HEK293 (cell line): ENCODE results near the gene ZNF12.

ENCODE experiments used
- CTCF ChIA-PET: fragments of 350-600 bp; formaldehyde crosslinking; extraction: SDS; loops from one replicate; lab custom pipeline; 2021; ENCODE audit warnings: antibody characterized with exemption; lab: Yijun Ruan, JAX
- POLR2A ChIA-PET: fragments of 300-600 bp; formaldehyde crosslinking; extraction: SDS; loops from one replicate; lab custom pipeline; 2020; ENCODE audit warnings: antibody characterized with exemption, inconsistent platforms; lab: Yijun Ruan, JAX
- H3K27ac ChIP-seq: fragments of 200-500 bp; sonication (Bioruptor generic); 2 replicates; pipeline ENCODE4 v1.5.1; 2014; ENCODE audit warnings: low read depth, low read length, control low read depth, inconsistent platforms; ENCODE audit errors: extremely low read depth
- H3K36me3 ChIP-seq, 2 experiments: fragments of 200-500 bp in 1 of 2; sonication (Bioruptor generic) in 1 of 2; 1 replicate in 1 of 2; 2 replicates in 1 of 2; pipeline ENCODE4 v1.5.1; 2014 to 2017; ENCODE audit warnings: inconsistent platforms in 2 of 2, low read length in 2 of 2; ENCODE audit not compliant: control insufficient read depth in 2 of 2, insufficient read depth in 1 of 2
- H3K4me1 ChIP-seq: fragments of 200-500 bp; sonication (Bioruptor generic); 2 replicates; pipeline ENCODE4 v1.5.1; 2014; ENCODE audit warnings: mild to moderate bottlenecking, low read length, inconsistent platforms; ENCODE audit not compliant: control insufficient read depth, insufficient read depth
- H3K4me3 ChIP-seq: 2 replicates; pipeline ENCODE4 v1.5.1; 2011; ENCODE audit warnings: low read depth, mild to moderate bottlenecking, control low read depth, low read length, moderate library complexity
- H3K9me3 ChIP-seq: fragments of 200-500 bp; sonication (Bioruptor generic); 2 replicates; pipeline ENCODE4 v1.5.1; 2014; ENCODE audit warnings: low read depth, low read length, inconsistent platforms; ENCODE audit not compliant: control insufficient read depth, insufficient read depth
- GFI1B ChIP-seq: fragments of 450-650 bp; formaldehyde crosslinking; IDR thresholded peaks from 2 replicates; pipeline ENCODE4 v1.5.1; 2016; ENCODE audit warnings: missing biosample characterization, missing genetic modification characterization
- GLIS1 ChIP-seq: fragments of 450-650 bp; formaldehyde crosslinking; IDR thresholded peaks from 2 replicates; pipeline ENCODE4 v1.5.1; 2016; ENCODE audit warnings: missing biosample characterization, missing genetic modification characterization
- IKZF3 ChIP-seq: fragments of 450-650 bp; IDR thresholded peaks from 2 replicates; pipeline ENCODE4 v1.5.0; 2018; ENCODE audit warnings: missing biosample characterization, mild to moderate bottlenecking, missing genetic modification characterization, moderate library complexity
- SCRT1 ChIP-seq: fragments of 450-650 bp; formaldehyde crosslinking; IDR thresholded peaks from 2 replicates; pipeline ENCODE4 v1.5.1; 2016; ENCODE audit warnings: missing biosample characterization, missing genetic modification characterization, borderline replicate concordance
- ZBTB8A ChIP-seq: fragments of 450-650 bp; formaldehyde crosslinking; IDR thresholded peaks from 2 replicates; pipeline ENCODE4 v1.5.1; 2016; ENCODE audit warnings: missing biosample characterization, missing genetic modification characterization
- ZNF10 ChIP-seq: fragments of 450-650 bp; formaldehyde crosslinking; IDR thresholded peaks from 2 replicates; pipeline ENCODE4 v1.5.1; 2017; ENCODE audit warnings: missing biosample characterization, missing genetic modification characterization
- ZNF223 ChIP-seq: fragments of 450-650 bp; formaldehyde crosslinking; IDR thresholded peaks from 2 replicates; pipeline ENCODE4 v1.5.1; 2016; ENCODE audit warnings: missing biosample characterization, missing genetic modification characterization
- ZSCAN23 ChIP-seq: fragments of 450-650 bp; formaldehyde crosslinking; IDR thresholded peaks from 2 replicates; pipeline ENCODE4 v1.5.1; 2016; ENCODE audit warnings: missing biosample characterization, missing genetic modification characterization
- TF ChIP-seq, protein P1 (sequence below): fragments of 450-650 bp; formaldehyde crosslinking; IDR thresholded peaks from 2 replicates; pipeline ENCODE4 v1.5.1; 2017; ENCODE audit warnings: missing biosample characterization, missing genetic modification characterization
- TF ChIP-seq, protein P2 (sequence below): fragments of 450-650 bp; formaldehyde crosslinking; IDR thresholded peaks from 2 replicates; pipeline ENCODE4 v1.5.1; 2016; ENCODE audit warnings: missing biosample characterization, missing genetic modification characterization
- TF ChIP-seq, protein P3 (sequence below): fragments of 450-650 bp; formaldehyde crosslinking; IDR thresholded peaks from 2 replicates; pipeline ENCODE4 v1.5.1; 2016; ENCODE audit warnings: missing biosample characterization, missing genetic modification characterization
- TF ChIP-seq, protein P4 (sequence below): fragments of 450-650 bp; IDR thresholded peaks from 2 replicates; pipeline ENCODE4 v1.5.1; 2018; ENCODE audit warnings: missing biosample characterization, missing genetic modification characterization
- TF ChIP-seq, protein P5 (sequence below): fragments of 450-650 bp; formaldehyde crosslinking; IDR thresholded peaks from 2 replicates; pipeline ENCODE4 v1.5.1; 2016; ENCODE audit warnings: missing biosample characterization, missing genetic modification characterization
- TF ChIP-seq, protein P6 (sequence below): fragments of 450-650 bp; formaldehyde crosslinking; optimal IDR thresholded peaks from 2 replicates; pipeline ENCODE3; 2016; ENCODE audit warnings: missing biosample characterization, mild to moderate bottlenecking, missing genetic modification characterization

The ZNF12 gene

DNA sequence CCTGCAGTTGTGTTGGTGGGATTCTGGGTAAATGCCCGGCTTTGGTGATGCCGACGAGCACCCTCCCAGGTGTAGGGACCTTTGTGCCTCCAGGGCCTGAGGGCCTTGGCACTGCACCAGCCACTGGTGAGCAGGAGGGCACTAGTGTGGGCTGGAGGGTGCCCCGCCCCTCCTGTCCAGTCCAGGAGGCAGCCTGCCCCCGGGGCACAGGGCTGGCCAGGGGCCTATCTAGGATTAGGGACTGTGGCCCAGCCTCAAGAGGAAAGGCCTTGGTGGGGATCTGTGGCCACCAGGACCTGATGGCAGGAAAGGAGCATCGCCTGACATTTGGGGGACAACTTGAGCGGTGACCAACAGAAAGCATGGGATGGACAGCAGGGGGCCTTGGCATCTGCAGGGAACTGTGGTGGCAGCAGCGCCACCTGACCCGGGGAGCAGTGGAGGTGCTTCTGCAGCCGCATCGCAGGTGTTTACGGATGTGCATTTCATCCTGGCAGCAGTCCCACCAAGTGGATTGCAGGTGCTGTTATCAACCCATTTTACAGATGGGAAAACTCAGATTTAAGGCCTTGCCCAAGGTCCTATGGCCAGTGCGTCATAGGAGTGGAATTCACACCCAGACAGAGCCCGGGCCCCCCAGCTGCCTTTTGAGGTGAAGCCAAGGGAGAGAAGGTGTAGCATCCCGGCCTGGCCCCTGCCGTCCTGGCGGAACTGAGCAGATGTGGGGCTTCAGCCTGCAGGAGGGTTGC, 58.5 kb downstream of the ZNF12 start:
- CTCF ChIA-PET = no interaction called here
- Histone ChIP-seq H3K9me3 (no peaks in the 10 kb centered on the region), H3K27ac (no peak overlapping the region)
- TF ChIP-seq, protein P1, sequence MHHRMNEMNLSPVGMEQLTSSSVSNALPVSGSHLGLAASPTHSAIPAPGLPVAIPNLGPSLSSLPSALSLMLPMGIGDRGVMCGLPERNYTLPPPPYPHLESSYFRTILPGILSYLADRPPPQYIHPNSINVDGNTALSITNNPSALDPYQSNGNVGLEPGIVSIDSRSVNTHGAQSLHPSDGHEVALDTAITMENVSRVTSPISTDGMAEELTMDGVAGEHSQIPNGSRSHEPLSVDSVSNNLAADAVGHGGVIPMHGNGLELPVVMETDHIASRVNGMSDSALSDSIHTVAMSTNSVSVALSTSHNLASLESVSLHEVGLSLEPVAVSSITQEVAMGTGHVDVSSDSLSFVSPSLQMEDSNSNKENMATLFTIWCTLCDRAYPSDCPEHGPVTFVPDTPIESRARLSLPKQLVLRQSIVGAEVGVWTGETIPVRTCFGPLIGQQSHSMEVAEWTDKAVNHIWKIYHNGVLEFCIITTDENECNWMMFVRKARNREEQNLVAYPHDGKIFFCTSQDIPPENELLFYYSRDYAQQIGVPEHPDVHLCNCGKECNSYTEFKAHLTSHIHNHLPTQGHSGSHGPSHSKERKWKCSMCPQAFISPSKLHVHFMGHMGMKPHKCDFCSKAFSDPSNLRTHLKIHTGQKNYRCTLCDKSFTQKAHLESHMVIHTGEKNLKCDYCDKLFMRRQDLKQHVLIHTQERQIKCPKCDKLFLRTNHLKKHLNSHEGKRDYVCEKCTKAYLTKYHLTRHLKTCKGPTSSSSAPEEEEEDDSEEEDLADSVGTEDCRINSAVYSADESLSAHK (tag by site-specific recombination) = no peak
- TF ChIP-seq GLIS1 (tag by site-specific recombination) (no peak), IKZF3 (no peak)
- TF ChIP-seq, protein P2, sequence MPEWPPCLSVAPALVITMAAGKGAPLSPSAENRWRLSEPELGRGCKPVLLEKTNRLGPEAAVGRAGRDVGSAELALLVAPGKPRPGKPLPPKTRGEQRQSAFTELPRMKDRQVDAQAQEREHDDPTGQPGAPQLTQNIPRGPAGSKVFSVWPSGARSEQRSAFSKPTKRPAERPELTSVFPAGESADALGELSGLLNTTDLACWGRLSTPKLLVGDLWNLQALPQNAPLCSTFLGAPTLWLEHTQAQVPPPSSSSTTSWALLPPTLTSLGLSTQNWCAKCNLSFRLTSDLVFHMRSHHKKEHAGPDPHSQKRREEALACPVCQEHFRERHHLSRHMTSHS (tag by site-specific recombination) = no peak
- TF ChIP-seq, all 188 proteins: peak for 0
- H3K4me1 ChIP-seq = no peaks in the 10 kb centered on the region
- H3K4me3 ChIP-seq = no peak overlapping the region
- peaks cover 6 to 90% of the 10 kb centered on the region in 2 experiments; a peak in 2 of 3 replicates for H3K36me3 ChIP-seq
- POLR2A ChIA-PET = no interaction called here

DNA sequence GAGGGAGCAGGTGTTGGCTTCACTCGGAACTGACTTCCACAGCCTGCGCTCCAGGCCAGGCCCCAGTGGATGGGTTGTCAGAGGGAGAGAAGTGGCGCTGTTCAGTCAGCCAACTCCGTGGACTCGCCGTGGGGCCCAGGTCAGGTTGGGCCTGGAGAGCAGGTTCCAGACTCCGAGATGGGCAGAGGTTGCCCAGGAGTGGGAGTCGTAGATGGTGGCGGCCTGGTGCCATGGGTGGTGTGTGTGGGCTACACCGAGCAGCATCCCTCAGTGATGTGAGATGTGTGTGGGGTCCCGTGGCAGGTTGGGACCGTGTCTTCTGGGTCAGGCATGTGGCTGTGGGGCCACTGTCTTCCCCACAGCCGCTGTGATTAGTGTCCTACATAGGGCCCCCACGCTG, 59.2 kb downstream of the ZNF12 start:
- CTCF ChIA-PET = no interaction called here
- TF ChIP-seq ZBTB8A (tag by site-specific recombination) = no peak
- TF ChIP-seq, protein P3, sequence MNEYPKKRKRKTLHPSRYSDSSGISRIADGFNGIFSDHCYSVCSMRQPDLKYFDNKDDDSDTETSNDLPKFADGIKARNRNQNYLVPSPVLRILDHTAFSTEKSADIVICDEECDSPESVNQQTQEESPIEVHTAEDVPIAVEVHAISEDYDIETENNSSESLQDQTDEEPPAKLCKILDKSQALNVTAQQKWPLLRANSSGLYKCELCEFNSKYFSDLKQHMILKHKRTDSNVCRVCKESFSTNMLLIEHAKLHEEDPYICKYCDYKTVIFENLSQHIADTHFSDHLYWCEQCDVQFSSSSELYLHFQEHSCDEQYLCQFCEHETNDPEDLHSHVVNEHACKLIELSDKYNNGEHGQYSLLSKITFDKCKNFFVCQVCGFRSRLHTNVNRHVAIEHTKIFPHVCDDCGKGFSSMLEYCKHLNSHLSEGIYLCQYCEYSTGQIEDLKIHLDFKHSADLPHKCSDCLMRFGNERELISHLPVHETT (tag by site-specific recombination) = no peak
- no peak for TF ChIP-seq ZNF10 (tag by site-specific recombination)
- TF ChIP-seq, protein P4, sequence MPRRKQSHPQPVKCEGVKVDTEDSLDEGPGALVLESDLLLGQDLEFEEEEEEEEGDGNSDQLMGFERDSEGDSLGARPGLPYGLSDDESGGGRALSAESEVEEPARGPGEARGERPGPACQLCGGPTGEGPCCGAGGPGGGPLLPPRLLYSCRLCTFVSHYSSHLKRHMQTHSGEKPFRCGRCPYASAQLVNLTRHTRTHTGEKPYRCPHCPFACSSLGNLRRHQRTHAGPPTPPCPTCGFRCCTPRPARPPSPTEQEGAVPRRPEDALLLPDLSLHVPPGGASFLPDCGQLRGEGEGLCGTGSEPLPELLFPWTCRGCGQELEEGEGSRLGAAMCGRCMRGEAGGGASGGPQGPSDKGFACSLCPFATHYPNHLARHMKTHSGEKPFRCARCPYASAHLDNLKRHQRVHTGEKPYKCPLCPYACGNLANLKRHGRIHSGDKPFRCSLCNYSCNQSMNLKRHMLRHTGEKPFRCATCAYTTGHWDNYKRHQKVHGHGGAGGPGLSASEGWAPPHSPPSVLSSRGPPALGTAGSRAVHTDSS (tag by site-specific recombination) = no peak
- TF ChIP-seq, protein P5, sequence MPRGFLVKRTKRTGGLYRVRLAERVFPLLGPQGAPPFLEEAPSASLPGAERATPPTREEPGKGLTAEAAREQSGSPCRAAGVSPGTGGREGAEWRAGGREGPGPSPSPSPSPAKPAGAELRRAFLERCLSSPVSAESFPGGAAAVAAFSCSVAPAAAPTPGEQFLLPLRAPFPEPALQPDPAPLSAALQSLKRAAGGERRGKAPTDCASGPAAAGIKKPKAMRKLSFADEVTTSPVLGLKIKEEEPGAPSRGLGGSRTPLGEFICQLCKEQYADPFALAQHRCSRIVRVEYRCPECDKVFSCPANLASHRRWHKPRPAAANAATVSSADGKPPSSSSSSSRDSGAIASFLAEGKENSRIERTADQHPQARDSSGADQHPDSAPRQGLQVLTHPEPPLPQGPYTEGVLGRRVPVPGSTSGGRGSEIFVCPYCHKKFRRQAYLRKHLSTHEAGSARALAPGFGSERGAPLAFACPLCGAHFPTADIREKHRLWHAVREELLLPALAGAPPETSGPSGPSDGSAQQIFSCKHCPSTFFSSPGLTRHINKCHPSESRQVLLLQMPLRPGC (tag by site-specific recombination) = no peak
- no peak for TF ChIP-seq ZNF223
- TF ChIP-seq, protein P6, sequence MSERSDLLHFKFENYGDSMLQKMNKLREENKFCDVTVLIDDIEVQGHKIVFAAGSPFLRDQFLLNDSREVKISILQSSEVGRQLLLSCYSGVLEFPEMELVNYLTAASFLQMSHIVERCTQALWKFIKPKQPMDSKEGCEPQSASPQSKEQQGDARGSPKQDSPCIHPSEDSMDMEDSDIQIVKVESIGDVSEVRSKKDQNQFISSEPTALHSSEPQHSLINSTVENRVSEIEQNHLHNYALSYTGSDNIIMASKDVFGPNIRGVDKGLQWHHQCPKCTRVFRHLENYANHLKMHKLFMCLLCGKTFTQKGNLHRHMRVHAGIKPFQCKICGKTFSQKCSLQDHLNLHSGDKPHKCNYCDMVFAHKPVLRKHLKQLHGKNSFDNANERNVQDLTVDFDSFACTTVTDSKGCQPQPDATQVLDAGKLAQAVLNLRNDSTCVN (tag by site-specific recombination) = no peak
- no peak for TF ChIP-seq ZSCAN23 (tag by site-specific recombination)
- TF ChIP-seq SCRT1 = no peak
- no peak for TF ChIP-seq GFI1B
- TF ChIP-seq, all 188 proteins: peak for 0
- no peak overlapping the region for H3K27ac ChIP-seq
- H3K36me3 ChIP-seq = peaks cover 6 to 91% of the 10 kb centered on the region in 2 experiments; a peak in 2 of 3 replicates
- POLR2A ChIA-PET = no interaction called here
- no peaks in the 10 kb centered on the region for H3K4me1 ChIP-seq
- H3K9me3 ChIP-seq = no peaks in the 10 kb centered on the region
- H3K4me3 ChIP-seq = no peak overlapping the region
